OCI-LY7 (cell line): Measurements from ENCODE around the gene TWSG1. TPM values are rescaled to one million over a fixed set of nuclear protein-coding genes. Genes with fewer than 3 reads are reported as not detected.
"Not testable (repeated sequence)": the region's sequence is repeated elsewhere in the genome, so short reads cannot be mapped to it uniquely, and the experiment has no call there.

Source experiments
- BruUV-seq: library from RNA; stranded (reverse); fragments of 400-500 nt; replicated peaks from 2 replicates; lab custom pipeline; 2021; lab: Mats Ljungman, UMichigan
- CTCF ChIA-PET: fragments of 300-600 bp; sonication (Branson Sonifier 250); formaldehyde crosslinking; loops from one replicate; lab custom pipeline; 2022; ENCODE audit warnings: antibody characterized with exemption; ENCODE audit not compliant: unreplicated experiment; lab: Charles Lee
- POLR2A ChIA-PET: fragments of 300-600 bp; sonication (Branson Sonifier 250); formaldehyde crosslinking; loops from one replicate; lab custom pipeline; 2022; ENCODE audit warnings: antibody characterized with exemption; lab: Charles Lee
- DNase-seq: peaks from one replicate; pipeline ENCODE4 v3.0.0-alpha.2; 2015; ENCODE audit warnings: low spot score
- H2AFZ ChIP-seq: fragments of 200-600 bp; sonication (generic), shearing (Covaris generic); 2 replicates; pipeline ENCODE4 v1.6.1; 2014; ENCODE audit warnings: mild to moderate bottlenecking, antibody characterized with exemption, low read length, moderate library complexity
- H3K27ac ChIP-seq: fragments of 200-600 bp; sonication (generic); 2 replicates; pipeline ENCODE4 v1.5.1; 2014; ENCODE audit warnings: mixed run types, low read depth, mild to moderate bottlenecking, moderate library complexity, low read length, inconsistent platforms; ENCODE audit not compliant: poor library complexity, severe bottlenecking
- H3K36me3 ChIP-seq: fragments of 200-600 bp; sonication (generic); 2 replicates; pipeline ENCODE4 v1.6.1; 2014; ENCODE audit warnings: mild to moderate bottlenecking, antibody characterized with exemption, low read length, moderate library complexity, mixed read lengths; ENCODE audit not compliant: insufficient read depth
- H3K4me1 ChIP-seq: fragments of 200-600 bp; sonication (generic); 2 replicates; pipeline ENCODE4 v1.5.1; 2014; ENCODE audit warnings: mild to moderate bottlenecking, low read length; ENCODE audit not compliant: insufficient read depth, poor library complexity, severe bottlenecking
- H3K4me2 ChIP-seq: fragments of 200-600 bp; sonication (generic); 2 replicates; pipeline ENCODE4 v1.6.1; 2014; ENCODE audit warnings: mild to moderate bottlenecking, low read length
- H3K4me3 ChIP-seq: fragments of 200-600 bp; sonication (generic); 2 replicates; pipeline ENCODE4 v1.5.1; 2014; ENCODE audit warnings: mild to moderate bottlenecking, low read depth, low read length; ENCODE audit not compliant: poor library complexity, severe bottlenecking
- H3K79me2 ChIP-seq: fragments of 200-600 bp; sonication (generic); 2 replicates; pipeline ENCODE4 v1.6.1; 2016; ENCODE audit warnings: low read depth, mild to moderate bottlenecking, low read length, moderate library complexity, mixed read lengths; ENCODE audit not compliant: insufficient read depth
- H3K9me2 ChIP-seq: fragments of 200-600 bp; sonication (generic); 2 replicates; pipeline ENCODE4 v1.6.1; 2016; ENCODE audit warnings: mild to moderate bottlenecking, low read length, mixed read lengths; ENCODE audit not compliant: insufficient read depth
- H3K9me3 ChIP-seq: fragments of 200-600 bp; sonication (generic); 2 replicates; pipeline ENCODE4 v1.6.1; 2014; ENCODE audit warnings: mild to moderate bottlenecking, mixed run types, low read length, mixed read lengths
- H4K20me1 ChIP-seq: fragments of 200-600 bp; sonication (generic); 2 replicates; pipeline ENCODE4 v1.6.1; 2014; ENCODE audit warnings: mild to moderate bottlenecking, antibody characterized with exemption, low read length, moderate library complexity, mixed read lengths; ENCODE audit not compliant: insufficient read depth
- EZH2phosphoT487 ChIP-seq: fragments of 200-600 bp; sonication (generic); IDR thresholded peaks from 2 replicates; pipeline ENCODE4 v1.6.1; 2018; ENCODE audit warnings: low read depth, borderline replicate concordance, mild to moderate bottlenecking, mixed run types, antibody characterized with exemption, low read length, moderate library complexity, mixed read lengths
- intact Hi-C: fragments of 100-400 bp; cut with micrococcal nuclease; formaldehyde crosslinking; loops from one replicate; pipeline ENCODE4 v1.10.0; 2022; ENCODE audit not compliant: unreplicated experiment
- total RNA-seq, 2 experiments: library from RNA; depleted of rRNA in 1 of 2; stranded (reverse); fragments of >200 nt in 1 of 2; shearing (Covaris generic) in 1 of 2; gene quantifications; 2 replicates each; pipeline ENCODE4 v1.2.3, GENCODE V29; 2014 to 2022
- TF ChIP-seq, protein P1 (sequence below): fragments of 200-600 bp; sonication (generic); conservative IDR thresholded peaks from 2 replicates; pipeline ENCODE4 v1.5.1; 2014; ENCODE audit warnings: mild to moderate bottlenecking, antibody characterized with exemption, low read length, moderate library complexity, mixed read lengths

Gene TWSG1
- total RNA-seq, 2 experiments from 2014 or later: 7.5 to 10.9 TPM

DNA sequence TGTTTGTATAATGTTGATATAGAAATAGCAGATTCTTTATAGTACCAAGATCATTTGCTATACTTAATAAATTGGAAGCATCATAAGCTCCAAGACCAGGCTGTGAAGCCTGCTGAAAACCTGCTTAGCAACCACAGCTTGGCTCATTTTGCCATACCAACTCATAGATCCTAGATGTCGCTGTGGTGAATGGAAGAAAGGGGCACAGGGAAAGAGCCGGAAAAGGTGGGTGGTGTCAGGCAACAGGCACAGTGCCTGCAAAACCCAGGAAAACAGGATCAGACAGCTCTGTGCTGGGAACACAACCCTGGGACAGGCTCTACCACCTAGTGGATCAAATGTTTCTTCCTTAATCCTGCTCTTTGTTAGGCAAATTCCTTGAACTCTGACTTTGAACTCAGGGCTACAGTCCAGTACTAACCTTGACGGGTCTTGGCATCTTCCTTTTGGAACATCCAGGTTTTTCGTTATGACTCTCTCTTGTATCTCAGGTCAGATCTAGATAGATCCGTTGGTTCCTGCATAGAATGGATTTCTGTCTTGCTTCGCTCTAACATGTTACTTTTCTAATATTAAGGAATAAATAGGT is 31.6 kb downstream of the TWSG1 start:
- H2AFZ ChIP-seq: no peak overlapping the region
- ChIA-PET CTCF (no interaction called here), POLR2A (no interaction called here)
- H3K27ac ChIP-seq: no peak overlapping the region
- DNase-seq: no peak
- no TSS peak for BruUV-seq
- no peak overlapping the region for H3K4me3 ChIP-seq
- no peaks in the 10 kb centered on the region for H3K4me1 ChIP-seq
- H3K9me3 ChIP-seq: no peaks in the 10 kb centered on the region
- no peak overlapping the region for H3K4me2 ChIP-seq
- intact Hi-C loops: no loop called here
- H3K79me2 ChIP-seq: no peaks in the 10 kb centered on the region
- no peaks in the 10 kb centered on the region for H4K20me1 ChIP-seq
- TF ChIP-seq EZH2phosphoT487: no peak
- TF ChIP-seq, protein P1, sequence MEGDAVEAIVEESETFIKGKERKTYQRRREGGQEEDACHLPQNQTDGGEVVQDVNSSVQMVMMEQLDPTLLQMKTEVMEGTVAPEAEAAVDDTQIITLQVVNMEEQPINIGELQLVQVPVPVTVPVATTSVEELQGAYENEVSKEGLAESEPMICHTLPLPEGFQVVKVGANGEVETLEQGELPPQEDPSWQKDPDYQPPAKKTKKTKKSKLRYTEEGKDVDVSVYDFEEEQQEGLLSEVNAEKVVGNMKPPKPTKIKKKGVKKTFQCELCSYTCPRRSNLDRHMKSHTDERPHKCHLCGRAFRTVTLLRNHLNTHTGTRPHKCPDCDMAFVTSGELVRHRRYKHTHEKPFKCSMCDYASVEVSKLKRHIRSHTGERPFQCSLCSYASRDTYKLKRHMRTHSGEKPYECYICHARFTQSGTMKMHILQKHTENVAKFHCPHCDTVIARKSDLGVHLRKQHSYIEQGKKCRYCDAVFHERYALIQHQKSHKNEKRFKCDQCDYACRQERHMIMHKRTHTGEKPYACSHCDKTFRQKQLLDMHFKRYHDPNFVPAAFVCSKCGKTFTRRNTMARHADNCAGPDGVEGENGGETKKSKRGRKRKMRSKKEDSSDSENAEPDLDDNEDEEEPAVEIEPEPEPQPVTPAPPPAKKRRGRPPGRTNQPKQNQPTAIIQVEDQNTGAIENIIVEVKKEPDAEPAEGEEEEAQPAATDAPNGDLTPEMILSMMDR: no peak
- no peaks in the 10 kb centered on the region; the same call in 1 of the 2 replicates for H3K36me3 ChIP-seq
- no peaks in the 10 kb centered on the region for H3K9me2 ChIP-seq

DNA sequence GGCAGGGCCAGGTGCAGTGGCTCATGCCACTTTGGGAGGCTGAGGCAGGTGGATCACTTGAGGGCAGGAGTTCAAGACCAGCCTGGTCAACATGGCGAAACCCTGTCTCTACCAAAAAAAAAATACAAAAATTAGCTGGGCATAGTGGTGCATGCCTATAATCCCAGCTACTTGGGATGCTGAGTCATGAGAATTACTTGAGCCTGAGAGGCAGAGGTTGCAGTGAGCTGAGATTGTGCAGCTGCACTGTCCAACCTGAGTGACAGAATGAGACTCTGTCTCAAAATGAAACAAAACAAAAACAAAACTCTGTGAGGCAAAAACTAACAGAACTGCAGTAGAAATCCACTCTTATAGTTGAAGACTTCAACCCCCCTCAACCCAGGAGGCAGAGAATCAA is 38.7 kb downstream of the TWSG1 start:
- BruUV-seq, H2AFZ ChIP-seq, H3K4me2 ChIP-seq, H3K4me1 ChIP-seq, H3K27ac ChIP-seq, POLR2A ChIA-PET, H3K4me3 ChIP-seq, DNase-seq, CTCF ChIA-PET, H4K20me1 ChIP-seq, H3K36me3 ChIP-seq, H3K9me3 ChIP-seq, intact Hi-C loops, H3K79me2 ChIP-seq, H3K9me2 ChIP-seq: not testable (repeated sequence)

DNA sequence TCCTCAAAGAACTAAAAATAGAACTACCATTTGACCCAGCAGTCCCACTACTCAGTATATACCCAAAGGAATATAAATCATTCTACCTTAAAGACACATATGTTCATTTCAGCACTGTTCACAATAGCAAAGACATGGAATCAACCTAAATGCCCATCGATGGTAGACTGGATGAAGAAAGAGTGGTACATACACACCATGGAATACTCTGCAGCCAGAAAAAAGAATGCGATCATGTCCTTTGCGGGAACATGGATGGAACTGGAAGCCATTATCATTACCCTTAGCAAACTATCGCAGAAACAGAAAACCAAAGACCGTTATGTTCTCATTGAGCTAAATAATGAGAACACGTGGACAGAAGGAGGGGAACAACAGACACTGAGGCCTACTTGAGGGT is 44.5 kb downstream of the TWSG1 start:
- no peaks in the 10 kb centered on the region for H3K36me3 ChIP-seq
- intact Hi-C loops: no loop called here
- TF ChIP-seq EZH2phosphoT487: no peak
- TF ChIP-seq, protein P1: no peak
- no peak overlapping the region for H3K4me3 ChIP-seq
- POLR2A ChIA-PET: no interaction called here
- no peaks in the 10 kb centered on the region for H3K79me2 ChIP-seq
- CTCF ChIA-PET: no interaction called here
- H3K9me2 ChIP-seq: no peaks in the 10 kb centered on the region
- H3K4me1 ChIP-seq: no peaks in the 10 kb centered on the region
- DNase-seq: no peak
- H4K20me1 ChIP-seq: no peaks in the 10 kb centered on the region
- H3K9me3 ChIP-seq: no peaks in the 10 kb centered on the region
- H3K4me2 ChIP-seq: no peak overlapping the region
- H2AFZ ChIP-seq: no peak overlapping the region
- no peak overlapping the region for H3K27ac ChIP-seq
- BruUV-seq: no TSS peak
